WERI-Rb-1 (cell line): ENCODE measurements around the gene PEAK1.

ENCODE experiments used
- DNase-seq: peaks from one replicate; pipeline ENCODE4 v3.0.0-alpha.2; 2020
- H3K27ac ChIP-seq: fragments of 250-450 bp; sonication (Bioruptor Pico); 2 replicates; pipeline ENCODE4 v1.5.1; 2020; ENCODE audit warnings: mild to moderate bottlenecking, moderate library complexity
- H3K27me3 ChIP-seq: fragments of 250-450 bp; sonication (Bioruptor Pico); 2 replicates; pipeline ENCODE4 v1.5.1; 2021; ENCODE audit warnings: mild to moderate bottlenecking, low read depth, moderate library complexity; ENCODE audit not compliant: insufficient read depth, severe bottlenecking
- H3K36me3 ChIP-seq: fragments of 250-450 bp; sonication (Bioruptor Pico); 2 replicates; pipeline ENCODE4 v1.5.1; 2020; ENCODE audit warnings: mild to moderate bottlenecking, moderate library complexity
- H3K4me3 ChIP-seq: 2 replicates; pipeline ENCODE4 v1.5.1; 2011; ENCODE audit warnings: low read depth, mild to moderate bottlenecking, control low read depth, low read length
- H3K9me3 ChIP-seq: fragments of 250-450 bp; sonication (Bioruptor Pico); 2 replicates; pipeline ENCODE4 v1.5.1; 2021; ENCODE audit warnings: mild to moderate bottlenecking, moderate library complexity; ENCODE audit not compliant: severe bottlenecking
- TF ChIP-seq, protein P1 (sequence below): IDR thresholded peaks from 2 replicates; pipeline ENCODE4 v1.5.1; 2011; ENCODE audit warnings: low read depth, mild to moderate bottlenecking, control low read depth, inconsistent platforms, low read length

PEAK1 gene

DNA sequence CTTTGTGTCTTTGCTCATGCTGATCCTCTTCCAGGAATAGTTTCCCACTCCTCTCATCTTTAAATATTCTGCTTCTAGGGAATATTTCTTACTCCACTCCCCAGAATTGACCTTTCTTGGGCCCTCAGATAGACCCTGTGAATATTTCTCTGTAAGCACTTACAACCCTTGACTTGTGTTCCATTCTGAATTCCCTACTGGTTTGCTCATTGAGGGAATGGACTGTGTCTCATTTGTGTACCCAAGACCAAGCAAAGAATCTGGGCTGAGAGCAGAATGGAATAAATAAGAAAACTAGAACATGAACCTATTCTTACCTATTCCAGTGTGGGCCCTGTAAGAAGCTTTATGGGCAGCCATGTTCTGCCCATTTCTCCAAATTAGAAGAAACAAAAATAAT is 276.3 kb downstream of the PEAK1 start:
- H3K4me3 ChIP-seq: no peak overlapping the region
- TF ChIP-seq, protein P1, sequence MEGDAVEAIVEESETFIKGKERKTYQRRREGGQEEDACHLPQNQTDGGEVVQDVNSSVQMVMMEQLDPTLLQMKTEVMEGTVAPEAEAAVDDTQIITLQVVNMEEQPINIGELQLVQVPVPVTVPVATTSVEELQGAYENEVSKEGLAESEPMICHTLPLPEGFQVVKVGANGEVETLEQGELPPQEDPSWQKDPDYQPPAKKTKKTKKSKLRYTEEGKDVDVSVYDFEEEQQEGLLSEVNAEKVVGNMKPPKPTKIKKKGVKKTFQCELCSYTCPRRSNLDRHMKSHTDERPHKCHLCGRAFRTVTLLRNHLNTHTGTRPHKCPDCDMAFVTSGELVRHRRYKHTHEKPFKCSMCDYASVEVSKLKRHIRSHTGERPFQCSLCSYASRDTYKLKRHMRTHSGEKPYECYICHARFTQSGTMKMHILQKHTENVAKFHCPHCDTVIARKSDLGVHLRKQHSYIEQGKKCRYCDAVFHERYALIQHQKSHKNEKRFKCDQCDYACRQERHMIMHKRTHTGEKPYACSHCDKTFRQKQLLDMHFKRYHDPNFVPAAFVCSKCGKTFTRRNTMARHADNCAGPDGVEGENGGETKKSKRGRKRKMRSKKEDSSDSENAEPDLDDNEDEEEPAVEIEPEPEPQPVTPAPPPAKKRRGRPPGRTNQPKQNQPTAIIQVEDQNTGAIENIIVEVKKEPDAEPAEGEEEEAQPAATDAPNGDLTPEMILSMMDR: no peak
- H3K27me3 ChIP-seq: no peaks in the 10 kb centered on the region
- no peak for DNase-seq
- H3K36me3 ChIP-seq: no peaks in the 10 kb centered on the region
- H3K9me3 ChIP-seq: peaks cover 8% of the 10 kb centered on the region
- no peak overlapping the region for H3K27ac ChIP-seq

DNA sequence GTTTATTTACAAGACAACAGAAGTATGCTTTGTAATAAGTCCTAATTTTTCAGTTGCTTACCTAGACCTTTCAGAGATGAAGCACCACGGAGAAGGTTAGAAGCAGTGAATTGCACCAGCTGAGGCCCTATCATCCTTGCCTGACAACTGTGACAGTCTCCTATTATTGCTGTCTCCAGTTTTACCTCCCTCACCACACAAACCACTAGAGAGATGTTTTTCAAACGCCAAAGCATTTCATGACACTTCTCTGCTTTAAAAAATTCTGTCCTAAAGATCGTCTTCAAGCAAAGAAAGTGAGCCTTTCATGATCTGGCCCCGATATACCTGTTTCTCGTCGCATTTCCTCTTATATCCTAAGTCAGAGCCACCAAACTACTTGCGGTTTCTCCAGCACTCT is 276.7 kb downstream of the PEAK1 start:
- TF ChIP-seq, protein P1: no peak
- H3K36me3 ChIP-seq: no peaks in the 10 kb centered on the region
- no peaks in the 10 kb centered on the region for H3K27me3 ChIP-seq
- peaks cover 8% of the 10 kb centered on the region for H3K9me3 ChIP-seq
- DNase-seq: no peak
- H3K27ac ChIP-seq: no peak overlapping the region
- H3K4me3 ChIP-seq: no peak overlapping the region

DNA sequence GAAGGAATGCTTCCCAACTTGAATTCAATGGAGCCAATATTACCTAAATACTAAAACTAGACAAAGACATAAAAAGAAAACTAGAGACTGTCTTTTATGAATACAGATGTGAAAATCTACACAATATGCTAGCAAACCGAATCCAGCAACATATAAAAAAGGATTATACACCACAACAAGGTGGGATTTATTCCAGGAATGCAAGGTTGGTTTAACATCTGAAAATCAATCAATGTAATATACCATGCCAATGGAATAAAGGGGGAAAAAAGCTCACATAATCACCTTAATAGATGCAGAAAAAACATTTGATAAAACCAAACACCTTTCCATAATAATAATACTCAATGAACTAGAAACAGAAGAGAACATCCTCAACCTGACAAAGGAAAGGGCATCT is 279.7 kb downstream of the PEAK1 start:
- DNase-seq: no peak
- H3K4me3 ChIP-seq: no peak overlapping the region

DNA sequence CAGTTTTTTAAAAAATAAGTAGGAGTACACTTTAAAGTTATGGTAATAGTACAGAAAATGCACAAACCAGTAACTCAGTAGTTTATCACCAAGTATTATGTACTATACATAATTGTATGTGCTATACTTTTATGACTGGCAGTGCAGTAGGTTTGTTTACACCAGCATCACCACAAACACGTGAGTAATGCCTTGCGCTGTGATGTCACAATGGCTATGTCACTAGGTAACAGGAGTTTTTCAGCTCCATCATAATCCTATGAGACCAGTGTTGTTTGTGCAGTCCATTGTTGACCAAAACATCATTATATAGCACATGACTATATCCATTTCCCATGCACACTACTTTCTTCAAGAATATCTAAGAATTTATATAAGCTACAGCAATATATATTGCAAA is 280.6 kb downstream of the PEAK1 start:
- H3K9me3 ChIP-seq: peaks cover 10% of the 10 kb centered on the region
- H3K27ac ChIP-seq: no peak overlapping the region
- H3K36me3 ChIP-seq: no peaks in the 10 kb centered on the region
- H3K27me3 ChIP-seq: no peaks in the 10 kb centered on the region
- no peak for DNase-seq
- TF ChIP-seq, protein P1: no peak
- H3K4me3 ChIP-seq: no peak overlapping the region

More for the DNA sequence above, 279.7 kb downstream of the PEAK1 start:
- TF ChIP-seq, protein P1: no peak
- Histone ChIP-seq H3K27ac (no peak overlapping the region), H3K36me3 (no peaks in the 10 kb centered on the region), H3K9me3 (peaks cover 10% of the 10 kb centered on the region), H3K27me3 (no peaks in the 10 kb centered on the region)

DNA sequence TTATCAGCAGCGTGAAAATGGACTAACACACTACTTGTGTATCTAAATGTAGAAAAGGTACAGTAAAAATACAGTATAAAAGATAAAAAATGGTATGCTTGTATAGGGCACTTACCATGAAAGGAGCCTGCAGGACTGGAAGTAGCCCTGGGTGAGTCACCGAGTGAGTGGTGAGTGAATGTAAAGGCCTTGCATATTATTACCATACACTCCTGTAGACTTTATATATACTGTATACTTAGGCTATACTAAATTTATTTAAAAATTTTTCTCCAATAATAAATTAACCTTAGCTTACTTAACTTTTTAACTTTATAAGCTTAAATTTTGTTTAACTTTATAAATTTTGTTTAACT is 281.8 kb downstream of the PEAK1 start:
- no peak for DNase-seq
- Histone ChIP-seq H3K27ac (no peak overlapping the region), H3K27me3 (no peaks in the 10 kb centered on the region), H3K36me3 (no peaks in the 10 kb centered on the region), H3K9me3 (peaks cover 10% of the 10 kb centered on the region), H3K4me3 (no peak overlapping the region)
- TF ChIP-seq, protein P1: no peak

DNA sequence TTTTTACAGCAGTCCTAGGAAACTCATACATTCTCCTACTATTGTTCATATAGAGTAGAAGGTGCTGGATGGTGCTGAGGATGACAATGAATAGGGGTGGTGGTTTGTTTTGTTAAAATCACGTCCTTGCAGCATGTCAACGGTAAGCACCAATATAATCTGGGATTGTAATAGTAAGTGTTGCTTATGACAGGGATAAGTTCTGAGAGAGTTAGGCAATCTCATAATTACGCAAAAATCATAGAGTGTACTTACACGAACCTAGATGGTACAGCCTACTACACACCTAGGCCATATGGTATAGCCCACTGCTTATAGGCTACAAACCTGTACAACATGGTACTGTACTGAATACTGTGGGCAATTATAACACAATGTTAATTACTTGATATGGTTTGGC is 284.7 kb downstream of the PEAK1 start:
- no peaks in the 10 kb centered on the region for H3K36me3 ChIP-seq
- TF ChIP-seq, protein P1: no peak
- H3K4me3 ChIP-seq: no peak overlapping the region
- H3K27me3 ChIP-seq: no peaks in the 10 kb centered on the region
- DNase-seq: no peak
- H3K9me3 ChIP-seq: peaks cover 3% of the 10 kb centered on the region
- H3K27ac ChIP-seq: no peak overlapping the region
